Measurements from ENCODE around the gene IFI30.

- no peak for TF ChIP-seq CTCF (conservative IDR thresholded peaks at IDR 0.05)
- no peak for TF ChIP-seq EZH2 (IDR thresholded peaks at IDR 0.05; ENCODE audit: low read depth)
These were observed 18.0 kb downstream of the IFI30 start for GRCh38 chr19:18191640-18192062.
